Endothelial cell of umbilical vein (primary cell): ENCODE results near the gene CAMK2D.

ENCODE experiments used
- EZH2 ChIP-seq: IDR thresholded peaks from 2 replicates; pipeline ENCODE4 v1.6.1; 2012; ENCODE audit warnings: borderline replicate concordance, low read depth, mild to moderate bottlenecking, moderate library complexity, low read length, inconsistent platforms; ENCODE audit not compliant: severe bottlenecking
- GATA2 ChIP-seq: IDR thresholded peaks from 2 replicates; pipeline ENCODE4 v1.7.0; 2011; ENCODE audit warnings: low read depth, mild to moderate bottlenecking, moderate library complexity, mixed read lengths, low read length; ENCODE audit not compliant: insufficient read length, insufficient read depth
- JUN ChIP-seq: IDR thresholded peaks from 2 replicates; pipeline ENCODE4 v1.6.1; 2011; ENCODE audit warnings: borderline replicate concordance, low read depth; ENCODE audit not compliant: insufficient read length, insufficient read depth
- MAX ChIP-seq: IDR thresholded peaks from 2 replicates; pipeline ENCODE4 v1.6.1; 2011; ENCODE audit not compliant: insufficient read depth, insufficient read length
- MYC ChIP-seq: IDR thresholded peaks from one replicate; pipeline ENCODE4 v1.6.1; 2011; ENCODE audit warnings: mild to moderate bottlenecking, low read depth, low read length
- POLR2A ChIP-seq: IDR thresholded peaks from 2 replicates; pipeline ENCODE4 v1.6.1; 2012; ENCODE audit warnings: low read depth, mild to moderate bottlenecking, control low read depth, low read length
- POLR2AphosphoS5 ChIP-seq: IDR thresholded peaks from 2 replicates; pipeline ENCODE4 v1.6.1; 2012; ENCODE audit warnings: low read depth, mild to moderate bottlenecking, control low read depth, low read length, moderate library complexity; ENCODE audit not compliant: insufficient read depth
- TF ChIP-seq, protein P1 (sequence below), 2 donors: IDR thresholded peaks; 1 replicate in 1 of 2; 2 replicates in 1 of 2; pipeline ENCODE4 v1.5.1; 2011; ENCODE audit warnings: low read length in 2 of 2, mild to moderate bottlenecking in 2 of 2, moderate library complexity in 2 of 2, control low read depth in 1 of 2, inconsistent platforms in 1 of 2, low read depth in 1 of 2; ENCODE audit not compliant: insufficient read depth in 1 of 2; ENCODE audit errors: extremely low read depth in 1 of 2

GRCh38 chr4:113607147-113607720, 154.3 kb downstream of the CAMK2D start:
- TF ChIP-seq POLR2A (no peak), MYC (no peak), EZH2 (no peak), POLR2AphosphoS5 (no peak), GATA2 (no peak), MAX (no peak), JUN (no peak)
- TF ChIP-seq, protein P1, sequence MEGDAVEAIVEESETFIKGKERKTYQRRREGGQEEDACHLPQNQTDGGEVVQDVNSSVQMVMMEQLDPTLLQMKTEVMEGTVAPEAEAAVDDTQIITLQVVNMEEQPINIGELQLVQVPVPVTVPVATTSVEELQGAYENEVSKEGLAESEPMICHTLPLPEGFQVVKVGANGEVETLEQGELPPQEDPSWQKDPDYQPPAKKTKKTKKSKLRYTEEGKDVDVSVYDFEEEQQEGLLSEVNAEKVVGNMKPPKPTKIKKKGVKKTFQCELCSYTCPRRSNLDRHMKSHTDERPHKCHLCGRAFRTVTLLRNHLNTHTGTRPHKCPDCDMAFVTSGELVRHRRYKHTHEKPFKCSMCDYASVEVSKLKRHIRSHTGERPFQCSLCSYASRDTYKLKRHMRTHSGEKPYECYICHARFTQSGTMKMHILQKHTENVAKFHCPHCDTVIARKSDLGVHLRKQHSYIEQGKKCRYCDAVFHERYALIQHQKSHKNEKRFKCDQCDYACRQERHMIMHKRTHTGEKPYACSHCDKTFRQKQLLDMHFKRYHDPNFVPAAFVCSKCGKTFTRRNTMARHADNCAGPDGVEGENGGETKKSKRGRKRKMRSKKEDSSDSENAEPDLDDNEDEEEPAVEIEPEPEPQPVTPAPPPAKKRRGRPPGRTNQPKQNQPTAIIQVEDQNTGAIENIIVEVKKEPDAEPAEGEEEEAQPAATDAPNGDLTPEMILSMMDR (IDR thresholded peaks at IDR 0.05; ENCODE audit: extremely low read depth in 1 of 2, insufficient read depth in 1 of 2, low read depth in 1 of 2, low read length in 2 of 2): no peak
